ENCODE data around the gene FSD1.

- no peak for TF ChIP-seq SMAD1 (IDR thresholded peaks at IDR 0.05; ENCODE audit: low read depth, partially characterized antibody)
- TF ChIP-seq MTA3 (IDR thresholded peaks at IDR 0.05; ENCODE audit: borderline replicate concordance, low read length): no peak
- TF ChIP-seq CTCF (IDR thresholded peaks at IDR 0.05 in 2 of 3, conservative IDR thresholded peaks at IDR 0.05 in 1 of 3; ENCODE audit: control insufficient read depth in 2 of 3, extremely low read depth in 1 of 3, insufficient read depth in 1 of 3, low read depth in 3 of 3, low read length in 3 of 3): no peak
These were observed 20.0 kb upstream of the FSD1 start for GRCh38 chr19:4284176-4284958.
